K562 (cell line): ENCODE data around the gene PLCB1. TPM values are rescaled to one million over a fixed set of nuclear protein-coding genes. Genes with fewer than 3 reads are reported as not detected.

Experiments used
- ATAC-seq: fragments of 200-7000 bp; cut with Tn5 transposase; 3 replicates; pipeline ENCODE4 v1.9.1; 2020; ENCODE audit warnings: moderate library complexity
- BruUV-seq: library from RNA; stranded (reverse); fragments of 400-500 nt; replicated peaks from 2 replicates; lab custom pipeline; 2021; lab: Mats Ljungman, UMichigan
- CTCF ChIA-PET: fragments of 300-600 bp; formaldehyde crosslinking; extraction: SDS; loops from one replicate; lab custom pipeline; 2021; ENCODE audit warnings: low intra/inter-chr PET ratio; lab: Yijun Ruan, JAX
- POLR2A ChIA-PET: fragments of 300-600, 350-650 bp; sonication (Branson Sonifier 250); formaldehyde crosslinking; extraction: SDS; loops from one replicate; lab custom pipeline; 2021; ENCODE audit warnings: antibody characterized with exemption, inconsistent platforms; lab: Yijun Ruan, JAX
- DNase-seq, 4 experiments: peaks; one replicate each; pipeline versions ENCODE4 v3.0.0 to v3.0.0-alpha.2; 2011 to 2018; ENCODE audit warnings: low spot score in 3 of 4, mixed read lengths in 3 of 4; ENCODE audit errors: extremely low read depth in 1 of 4
- FAIRE-seq: peaks from 2 replicates; lab custom pipeline; 2011; peaks lifted over from hg19 to GRCh38; lab: Jason Lieb, UNC
- H2AFZ ChIP-seq: 2 replicates; pipeline ENCODE4 v1.6.0; 2011; ENCODE audit warnings: low read depth, low read length, control low read depth, inconsistent platforms
- H3K27ac ChIP-seq: fragments of 200-600 bp; 3 replicates; pipeline ENCODE4 v1.8.0; 2011; ENCODE audit warnings: low read depth, mild to moderate bottlenecking, control low read depth, inconsistent platforms, low read length, moderate library complexity, mixed read lengths; ENCODE audit errors: extremely low read depth
- H3K27me3 ChIP-seq, 2 experiments: fragments of 300-600 bp in 1 of 2; 2 replicates in 1 of 2; 3 replicates in 1 of 2; pipeline versions ENCODE4 v1.6.0 to v1.8.0; 2011; ENCODE audit warnings: inconsistent platforms in 2 of 2, low read length in 2 of 2, mild to moderate bottlenecking in 1 of 2, mixed read lengths in 1 of 2, moderate library complexity in 1 of 2; ENCODE audit not compliant: control insufficient read depth in 2 of 2, insufficient read depth in 2 of 2
- H3K36me3 ChIP-seq: fragments of 300-600 bp; 3 replicates; pipeline ENCODE4 v1.8.0; 2011; ENCODE audit warnings: mild to moderate bottlenecking, low read length, inconsistent platforms; ENCODE audit not compliant: control insufficient read depth, insufficient read depth
- H3K4me1 ChIP-seq, 2 experiments: fragments of 200-600 bp in 1 of 2; replicated peaks in 1 of 2; 2 replicates in 1 of 2; 3 replicates in 1 of 2; pipeline versions ENCODE4 v1.5.1 to v1.8.0; 2011; ENCODE audit warnings: inconsistent platforms in 2 of 2, low read length in 2 of 2, mild to moderate bottlenecking in 1 of 2, mixed read lengths in 1 of 2, moderate library complexity in 1 of 2; ENCODE audit not compliant: control insufficient read depth in 2 of 2, insufficient read depth in 2 of 2
- H3K4me2 ChIP-seq: 2 replicates; pipeline ENCODE4 v1.6.1; 2011; ENCODE audit warnings: low read length, control low read depth, inconsistent platforms, mixed read lengths; ENCODE audit not compliant: insufficient read depth
- H3K4me3 ChIP-seq: fragments of 200-600 bp; sonication (generic), shearing (Covaris generic); 2 replicates; pipeline ENCODE4 v1.5.1; 2016; ENCODE audit warnings: control low read depth, inconsistent platforms
- H3K79me2 ChIP-seq: fragments of 200-600 bp; 3 replicates; pipeline ENCODE4 v1.8.0; 2011; ENCODE audit warnings: low read length, inconsistent platforms; ENCODE audit not compliant: control insufficient read depth, insufficient read depth
- H3K9ac ChIP-seq, 2 experiments: 2 replicates each; pipeline versions ENCODE4 v1.6.0 to v1.6.1; 2011; ENCODE audit warnings: low read depth in 2 of 2, low read length in 2 of 2, control low read depth in 1 of 2, inconsistent platforms in 1 of 2, mild to moderate bottlenecking in 1 of 2, mixed read lengths in 1 of 2; ENCODE audit not compliant: insufficient read depth in 1 of 2
- H3K9me1 ChIP-seq: one replicate; pipeline ENCODE4 v1.6.0; 2011; ENCODE audit warnings: inconsistent platforms, mild to moderate bottlenecking, low read length, moderate library complexity; ENCODE audit not compliant: control insufficient read depth, insufficient read depth
- H3K9me3 ChIP-seq: replicated peaks from 2 replicates; pipeline ENCODE4 v1.5.1; 2011; ENCODE audit warnings: low read depth, low read length, inconsistent platforms; ENCODE audit not compliant: control insufficient read depth, insufficient read depth
- H4K20me1 ChIP-seq: replicated peaks from 2 replicates; pipeline ENCODE4 v1.6.1; 2011; ENCODE audit warnings: low read length, inconsistent platforms, mixed read lengths; ENCODE audit not compliant: control insufficient read depth, insufficient read depth
- CLOCK ChIP-seq: fragments of 250-450 bp; sonication (Bioruptor Pico); IDR thresholded peaks from 2 replicates; pipeline ENCODE4 v1.4.0; 2020; ENCODE audit warnings: mild to moderate bottlenecking, moderate library complexity, borderline replicate concordance
- RBM14 ChIP-seq: fragments of 200-400 bp; formaldehyde crosslinking; IDR thresholded peaks from 2 replicates; pipeline ENCODE4 v1.6.1; 2018; ENCODE audit warnings: low read depth, mild to moderate bottlenecking, low read length, moderate library complexity, borderline replicate concordance; ENCODE audit not compliant: insufficient read depth
- TBP ChIP-seq: optimal IDR thresholded peaks from 2 replicates; pipeline ENCODE3; 2011; ENCODE audit warnings: low read depth, low read length, improper control_type of control experiment
- ZNF197 ChIP-seq: fragments of 200-800 bp; sonication (Bioruptor generic); IDR thresholded peaks from 2 replicates; pipeline ENCODE4 v1.6.1; 2016; ENCODE audit warnings: low read depth, missing genetic modification characterization, missing compliant biosample characterization
- WGBS: fragments of 100-300 bp; shearing (Covaris generic); methylation state at CpG from one replicate; pipeline ENCODE4 v1.1.6; 2016; ENCODE audit warnings: low coverage, mixed read lengths; ENCODE audit not compliant: insufficient coverage; ENCODE audit errors: missing lambda C conversion rate; 5-methylcytosine and 5-hydroxymethylcytosine counted together
- in situ Hi-C: fragments of 300-500 bp; cut with MboI; formaldehyde crosslinking; loops from 4 replicates; pipeline ENCODE4 v1.15.0; 2018; ENCODE audit warnings: inconsistent platforms, mixed read lengths
- intact Hi-C: fragments of 100-400 bp; cut with micrococcal nuclease; formaldehyde crosslinking; loops from 2 replicates; pipeline ENCODE4 v1.14.2; 2022
- polyA plus RNA-seq, 8 experiments: library from polyadenylated mRNA; depleted of rRNA in 4 of 8; stranded (reverse) in 5 of 8; unstranded in 3 of 8; fragments of >200 nt; fragmentation: Nextera tagmentation in 2 of 8; fragmentation: Illumina TruSeq in 1 of 8; extraction: Ambion mirVana in 2 of 8; extraction: Trizol in 1 of 8; gene quantifications; 2 replicates each; pipeline versions ENCODE4 v1.2.1 to v1.2.3, GENCODE V29; 2011 to 2014; ENCODE audit warnings: inconsistent platforms in 1 of 8, missing spikeins in 1 of 8
- total RNA-seq, 7 experiments: library from RNA; depleted of rRNA in 6 of 7; stranded (reverse); fragments of >200 nt in 6 of 7; fragmentation: Illumina TruSeq in 2 of 7; extraction: Trizol in 2 of 7; gene quantifications; 2 replicates each; pipeline versions ENCODE4 v1.2.1 to v1.2.3, GENCODE V29; 2011 to 2021; ENCODE audit warnings: low replicate concordance in 1 of 7

PLCB1 gene
- total and polyA plus RNA-seq, 9 of the 15 experiments (the other 6 are each of a cell fraction or from before 2014, with no cell fraction given): 0.34 to 3.1 (median 1.3) TPM

GRCh38 chr20:8581446-8582183 is 449.5 kb downstream of the PLCB1 start:
- no peak for DNase-seq
- Histone ChIP-seq H3K4me3 (no peak overlapping the region), H3K9ac (no peak overlapping the region)
- TF ChIP-seq ZNF197 (CRISPR knock-in tag): no peak
- TF ChIP-seq, all 486 proteins: peak for 0
- H3K79me2 ChIP-seq: no peaks in the 10 kb centered on the region
- H4K20me1 ChIP-seq: no peaks in the 10 kb centered on the region
- no peak for ATAC-seq
- H3K9me3 ChIP-seq: no peaks in the 10 kb centered on the region
- intact Hi-C loops (no loop called here), in situ Hi-C loops (no loop called here)
- no peaks in the 10 kb centered on the region for H3K4me1 ChIP-seq
- BruUV-seq: no TSS peak
- H2AFZ ChIP-seq: no peak overlapping the region
- no peak for FAIRE-seq
- no peak overlapping the region for H3K4me2 ChIP-seq
- no peaks in the 10 kb centered on the region for H3K9me1 ChIP-seq
- H3K36me3 ChIP-seq: no peaks in the 10 kb centered on the region
- CTCF ChIA-PET: no interaction called here
- WGBS: 9% methylated on average over 3 of the region's 3 CpGs
- no peak overlapping the region for H3K27ac ChIP-seq
- POLR2A ChIA-PET: no interaction called here
- H3K27me3 ChIP-seq: no peaks in the 10 kb centered on the region

- H3K36me3 ChIP-seq: no peaks in the 10 kb centered on the region
- POLR2A ChIA-PET: no interaction called here
- TF ChIP-seq RBM14: no peak
- no peak for TF ChIP-seq TBP
- TF ChIP-seq CLOCK: no peak
- no peaks in the 10 kb centered on the region for H3K79me2 ChIP-seq
- no TSS peak for BruUV-seq
- intact Hi-C loops: no loop called here
- 8% methylated on average over 1 of the region's 1 CpG for WGBS
- H3K4me2 ChIP-seq: no peak overlapping the region
- DNase-seq (no peak), ATAC-seq (no peak), FAIRE-seq (no peak)
- no peaks in the 10 kb centered on the region for H4K20me1 ChIP-seq
- no peak overlapping the region for H3K27ac ChIP-seq
- no peaks in the 10 kb centered on the region for H3K4me1 ChIP-seq
- CTCF ChIA-PET: no interaction called here
- no peak overlapping the region for H3K9ac ChIP-seq
- in situ Hi-C loops: no loop called here
- no peak overlapping the region for H3K4me3 ChIP-seq
- H2AFZ ChIP-seq: no peak overlapping the region
- no peaks in the 10 kb centered on the region for H3K9me3 ChIP-seq
- H3K27me3 ChIP-seq: no peaks in the 10 kb centered on the region
- no peaks in the 10 kb centered on the region for H3K9me1 ChIP-seq
Observed at GRCh38 chr20:8583012-8583565, 451.0 kb downstream of the PLCB1 start.
